Caki2 (cell line): ENCODE measurements around the gene IL18R1. TPM values are rescaled to one million over a fixed set of nuclear protein-coding genes. Genes with fewer than 3 reads are reported as not detected.
"Not testable (repeated sequence)": the region's sequence is repeated elsewhere in the genome, so short reads cannot be mapped to it uniquely, and the experiment has no call there.

ENCODE experiments used
- DNase-seq: peaks from one replicate; pipeline ENCODE4 v3.0.0-alpha.2; 2015; ENCODE audit warnings: low read depth
- in situ Hi-C: cut with HindIII; loops from 2 replicates; pipeline ENCODE4 v1.10.0; 2016; ENCODE audit warnings: low sequenced_read_pairs, low pct_unique_long_range_greater_than_20kb, mixed read lengths
- total RNA-seq: library from RNA; depleted of rRNA; stranded (reverse); fragments of >200 nt; shearing (Covaris generic); gene quantifications from 2 replicates; pipeline ENCODE4 v1.2.3, GENCODE V29; 2014; ENCODE audit warnings: low replicate concordance; rRNA removed

Gene IL18R1
- total RNA-seq = 0.41 and 1.5 TPM in 2 replicates

DNA sequence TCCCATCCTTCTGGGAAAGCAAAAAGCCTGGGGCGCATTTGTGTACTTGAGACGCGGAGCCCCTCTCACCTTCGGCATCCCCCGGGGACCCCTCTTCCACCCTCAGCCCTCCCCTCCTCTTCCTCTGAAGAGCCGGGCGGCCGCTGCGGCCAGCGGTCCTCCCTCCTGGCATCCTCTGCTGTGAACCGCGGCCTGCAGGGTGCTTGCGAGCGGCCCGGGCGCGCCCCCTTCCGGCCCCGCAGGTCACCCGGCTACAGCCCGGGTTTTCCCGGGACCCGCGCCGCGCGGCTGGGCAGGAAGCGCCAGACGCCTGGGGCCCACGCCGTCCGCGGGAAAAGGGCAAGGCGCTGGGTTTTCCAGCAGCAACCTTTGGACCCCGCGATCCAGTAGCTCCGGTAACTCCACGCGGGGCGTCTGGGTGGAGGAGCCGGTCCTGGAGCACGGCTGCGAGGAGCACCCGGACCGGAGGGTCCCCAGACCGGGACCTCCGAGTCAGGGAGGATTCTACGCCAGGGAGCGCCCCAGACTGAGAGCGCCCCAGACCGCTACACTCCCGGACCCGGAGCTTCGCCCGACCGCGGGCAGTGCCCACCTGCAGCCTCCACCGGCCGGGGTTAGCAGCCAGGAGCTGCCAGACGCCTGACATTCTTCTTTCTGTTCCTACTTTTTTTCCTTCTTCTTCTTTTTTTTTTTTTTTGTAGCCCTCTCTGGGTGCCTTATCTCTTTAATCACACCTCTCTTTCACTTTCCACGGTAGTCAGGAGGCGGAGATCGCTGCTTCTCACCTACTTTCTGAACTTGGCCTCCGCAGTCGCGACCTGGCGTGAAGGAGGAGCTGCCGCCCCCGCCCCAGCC lies at the start of gene IL18R1:
IL18R1 (plus strand) TSS at position 271 of the 855 bp plus-strand sequence. CDS start 6,865 bp downstream, outside the sequence.
- in situ Hi-C loops = no loop called here
- DNase-seq = peak; percentile 76

- DNase-seq = no peak
- in situ Hi-C loops = no loop called here
Observed at GRCh38 chr2:102306125-102306524, 49.5 kb upstream of the IL18R1 start.

DNA sequence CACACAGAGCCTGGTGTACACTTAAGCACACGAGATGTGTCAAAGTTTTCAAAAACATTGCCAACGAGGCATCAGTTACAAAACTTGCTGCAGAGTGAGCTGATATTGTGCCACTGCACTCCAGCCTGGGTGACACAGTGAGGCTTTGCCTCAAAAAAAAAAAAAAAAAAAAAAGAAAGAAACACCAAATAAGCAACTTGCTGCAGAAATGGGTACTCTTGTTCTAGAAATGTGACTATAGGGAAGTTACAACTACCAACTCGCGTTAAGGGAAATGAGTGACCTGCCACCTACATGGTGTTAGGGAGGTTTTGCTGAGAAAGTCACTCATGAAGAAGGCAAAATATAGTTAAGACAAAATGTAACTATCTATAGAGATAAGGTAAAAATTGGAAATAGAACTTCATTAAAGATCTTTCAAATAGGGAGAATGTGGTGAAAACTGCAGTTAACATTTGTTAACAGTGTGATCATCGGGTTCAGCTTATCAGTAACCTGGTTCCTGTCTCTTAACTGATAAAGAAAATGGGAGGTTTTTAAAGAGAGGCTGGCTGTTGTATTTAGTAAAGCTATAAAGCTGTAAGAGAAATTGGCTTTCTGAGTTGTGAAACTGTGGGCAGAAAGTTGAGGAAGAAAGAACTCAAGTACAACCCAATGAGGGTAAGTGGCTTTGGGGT lies 44.5 kb upstream of the IL18R1 start, which contains the start of gene IL1RL1:
IL1RL1 (plus strand) TSS at position 600 of the 677 bp plus-strand sequence. CDS start 26,702 bp downstream, outside the sequence.
- in situ Hi-C loops = no loop called here
- no peak for DNase-seq

DNA sequence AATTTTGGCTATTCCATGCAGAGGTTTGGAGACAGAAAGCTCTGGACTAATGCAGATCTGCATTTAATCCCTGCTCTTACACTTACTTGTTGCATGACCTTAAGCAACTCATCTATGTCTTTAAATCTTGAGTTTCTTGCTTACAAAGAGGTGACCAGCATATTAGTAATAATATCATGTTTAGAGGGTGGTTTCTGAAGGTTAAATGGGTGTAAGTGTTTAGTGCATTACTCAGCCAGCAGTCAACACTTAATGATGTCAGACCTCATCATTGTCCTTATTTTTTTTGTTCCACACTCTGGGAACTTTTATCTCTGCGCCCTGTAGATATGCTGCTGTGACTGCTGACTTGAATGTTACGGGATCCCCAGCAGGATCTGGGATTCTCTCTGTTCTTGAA lies 42.6 kb upstream of the IL18R1 start:
- in situ Hi-C loops = no loop called here
- no peak for DNase-seq

GRCh38 chr2:102313471-102313870 lies 42.1 kb upstream of the IL18R1 start:
- DNase-seq = no peak
- in situ Hi-C loops = no loop called here

DNA sequence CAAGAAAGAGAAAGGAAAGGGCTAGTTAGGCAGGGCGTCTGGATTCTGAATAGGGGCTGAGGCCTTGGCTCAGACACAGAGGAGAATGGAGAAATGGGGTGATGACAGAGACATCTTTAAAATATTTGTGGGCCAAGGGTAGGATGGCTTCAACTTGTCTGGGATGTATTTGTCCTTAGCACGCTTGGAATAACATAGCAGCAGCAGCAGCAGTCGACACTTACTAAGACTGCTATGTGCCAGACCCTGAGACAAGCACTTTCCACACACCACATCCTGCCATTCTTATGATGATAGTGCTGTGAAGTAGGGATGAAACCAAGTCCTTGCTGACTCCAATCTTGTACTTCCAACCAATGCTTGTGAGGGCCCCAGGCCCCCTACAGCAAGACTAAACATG lies 41.6 kb upstream of the IL18R1 start:
- in situ Hi-C loops = no loop called here
- DNase-seq = no peak

DNA sequence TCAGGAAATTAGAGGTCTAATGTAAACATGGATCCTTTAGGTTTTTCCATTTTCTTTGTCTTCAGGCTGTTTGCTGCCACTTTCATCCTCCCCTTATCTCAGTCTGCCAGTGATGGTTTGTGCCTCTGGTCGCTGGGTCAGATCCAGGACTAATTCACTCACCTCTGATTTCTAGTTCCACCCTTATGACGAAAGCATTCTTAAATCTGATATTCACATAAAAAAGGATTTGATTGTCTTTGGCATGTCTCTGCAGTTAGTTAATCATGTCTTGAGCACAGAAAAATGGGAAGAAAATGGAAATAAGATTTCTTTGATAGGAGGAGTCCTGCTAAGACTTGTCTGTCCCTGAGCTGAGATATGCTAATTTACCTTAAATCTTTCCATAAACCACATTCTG lies 39.7 kb upstream of the IL18R1 start:
- no peak for DNase-seq
- in situ Hi-C loops = no loop called here

DNA sequence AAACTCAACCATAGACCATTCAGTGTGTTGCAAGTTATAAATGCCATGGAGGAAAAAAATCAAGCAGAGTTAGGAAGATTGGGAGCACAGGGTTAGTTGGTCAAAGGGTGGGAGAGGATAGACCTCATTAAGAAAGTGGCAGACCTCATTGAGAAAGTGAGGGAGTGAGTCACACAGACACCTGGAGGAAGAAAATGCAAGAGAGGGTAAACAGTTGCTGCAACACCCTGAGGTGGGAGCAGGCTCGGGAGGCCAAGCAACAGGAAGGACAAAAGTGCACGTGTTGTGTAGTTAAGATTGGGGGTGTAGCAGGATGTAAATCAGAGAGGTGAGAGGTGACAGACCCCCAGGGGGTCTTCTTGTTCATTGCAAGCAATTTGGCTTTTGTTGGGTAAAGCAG lies 37.9 kb upstream of the IL18R1 start:
- in situ Hi-C loops = no loop called here
- DNase-seq = no peak

GRCh38 chr2:102318437-102318836 lies 37.2 kb upstream of the IL18R1 start:
- DNase-seq = no peak
- in situ Hi-C loops = no loop called here

- DNase-seq = no peak
- in situ Hi-C loops = no loop called here
Observed at GRCh38 chr2:102321941-102322719, 33.5 kb upstream of the IL18R1 start.

GRCh38 chr2:102324914-102325313 lies 30.7 kb upstream of the IL18R1 start:
- in situ Hi-C loops, DNase-seq: not testable (repeated sequence)

DNA sequence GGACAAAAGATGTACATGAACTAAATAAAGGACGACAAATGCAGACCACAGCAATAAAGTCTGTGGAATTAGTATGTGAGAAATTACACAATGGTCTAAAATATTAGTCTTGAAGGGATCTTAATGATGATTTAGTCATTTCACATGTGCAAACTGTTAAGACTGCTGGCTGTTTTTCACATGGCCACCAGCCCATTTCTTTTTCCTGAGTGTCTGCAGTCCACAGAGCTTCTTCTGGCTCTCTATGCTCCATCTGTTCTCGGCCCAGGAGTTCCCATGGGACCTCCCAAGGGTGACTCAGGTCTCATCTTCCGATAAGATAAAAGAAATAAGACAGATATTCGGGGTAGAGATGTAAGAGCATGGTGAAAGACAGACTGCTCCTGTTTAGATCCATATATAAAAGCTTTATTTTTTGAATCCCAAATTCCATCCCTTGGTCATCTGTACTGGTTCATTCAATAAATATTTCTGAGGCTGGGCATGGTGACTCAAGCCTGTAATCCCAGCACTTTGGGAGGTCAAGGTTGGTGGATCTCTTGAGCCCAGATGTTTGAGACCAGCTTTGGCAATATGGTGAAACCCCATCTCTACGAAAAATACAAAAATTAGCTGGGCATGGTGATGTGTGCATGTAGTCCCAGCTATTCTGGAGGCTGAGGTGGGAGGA lies 24.1 kb upstream of the IL18R1 start:
- in situ Hi-C loops = no loop called here
- no peak for DNase-seq

DNA sequence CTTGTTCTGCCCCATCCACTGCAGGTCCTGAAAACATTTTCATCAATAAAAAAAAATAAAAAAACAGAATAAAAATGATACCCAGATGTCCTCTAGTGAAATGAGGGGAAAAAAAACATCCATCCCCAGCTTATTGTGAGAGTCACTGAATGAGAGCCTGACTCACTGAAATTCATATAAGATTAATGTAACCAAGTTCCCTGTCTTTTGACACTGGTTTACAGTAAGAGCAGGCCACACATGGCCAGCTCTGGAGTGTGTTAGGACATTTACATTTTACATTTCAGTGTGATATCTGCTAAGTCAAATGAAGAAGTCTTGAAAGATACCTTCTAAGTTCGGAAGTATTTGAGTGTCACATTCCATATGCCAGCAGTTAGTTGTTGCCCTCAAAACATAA lies 21.1 kb upstream of the IL18R1 start:
- in situ Hi-C loops = no loop called here
- no peak for DNase-seq

DNA sequence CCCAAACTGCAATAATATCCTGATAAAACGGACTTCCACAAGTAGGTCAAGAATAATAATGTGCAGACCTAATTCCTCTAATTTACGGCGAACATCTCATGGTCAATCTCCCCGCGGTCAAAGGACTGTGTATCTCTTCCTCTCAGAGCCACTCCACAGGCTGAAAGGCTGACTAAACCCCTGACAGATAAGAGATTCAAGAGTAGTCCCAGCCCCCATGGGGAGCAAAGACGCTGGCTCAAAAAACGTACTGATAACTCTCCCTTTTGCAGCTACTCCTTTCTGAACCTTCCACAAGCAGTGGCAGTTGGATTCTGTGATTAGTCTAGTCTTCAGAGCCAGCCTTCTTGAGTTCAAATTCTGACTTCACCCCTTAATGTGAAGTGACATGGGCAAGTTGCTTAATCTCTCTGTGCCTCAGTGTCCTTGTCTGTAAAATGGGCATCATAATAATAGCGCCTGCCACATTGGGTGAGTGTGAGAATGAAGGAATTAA lies 19.7 kb upstream of the IL18R1 start:
- no peak for DNase-seq
- in situ Hi-C loops = no loop called here

- no peak for DNase-seq
- in situ Hi-C loops = no loop called here
Observed at GRCh38 chr2:102336502-102336945, 19.1 kb upstream of the IL18R1 start.

GRCh38 chr2:102337012-102337411 lies 18.6 kb upstream of the IL18R1 start:
- DNase-seq = no peak
- in situ Hi-C loops = no loop called here

DNA sequence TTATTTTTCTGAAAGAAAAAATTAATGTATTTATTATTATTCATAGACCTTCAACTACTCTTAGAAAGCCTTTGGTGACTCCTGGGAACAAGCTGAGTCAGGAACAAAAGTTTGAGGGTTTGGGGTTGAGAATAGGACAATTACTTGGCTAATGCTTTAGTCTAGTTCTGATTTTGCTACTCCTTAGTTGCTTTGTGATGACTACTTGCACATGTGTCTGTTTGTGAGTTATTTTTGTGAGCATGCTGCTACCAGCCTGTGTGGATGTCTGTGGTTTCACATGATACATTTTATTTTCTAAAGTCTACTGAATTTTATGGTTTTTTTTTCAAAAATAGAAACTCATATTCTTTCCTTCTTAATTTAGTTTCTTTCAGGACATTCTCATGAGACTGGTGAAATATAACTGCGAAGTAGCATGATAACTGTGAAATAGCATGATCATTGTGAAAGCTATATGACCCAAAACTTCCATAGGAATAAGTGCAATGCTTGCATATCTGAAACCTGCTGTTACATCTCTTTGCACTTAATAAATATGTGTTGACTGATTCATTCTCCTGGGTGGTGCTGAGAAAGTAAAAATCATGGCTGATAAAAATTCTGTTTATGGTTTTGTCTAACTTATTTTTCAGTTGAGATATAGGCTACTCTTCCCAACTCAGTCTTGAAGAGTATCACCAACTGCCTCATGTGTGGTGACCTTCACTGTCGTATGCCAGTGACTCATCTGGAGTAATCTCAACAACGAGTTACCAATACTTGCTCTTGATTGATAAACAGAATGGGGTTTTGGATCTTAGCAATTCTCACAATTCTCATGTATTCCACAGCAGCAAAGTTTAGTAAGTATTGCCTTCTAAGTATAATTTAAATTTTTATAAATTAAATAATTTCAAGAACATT lies 17.9 kb upstream of the IL18R1 start:
- in situ Hi-C loops = no loop called here
- DNase-seq = no peak
